Endothelial cell (in vitro differentiated cells): ENCODE measurements around the gene TCAP. TPM values are rescaled to one million over a fixed set of nuclear protein-coding genes. Genes with fewer than 3 reads are reported as not detected.

Experiments
- DNase-seq: peaks from one replicate; pipeline ENCODE4 v3.0.0; 2021; ENCODE audit warnings: low spot score
- H3K27ac Mint-ChIP-seq: one replicate; pipeline ENCODE4 v1.8.0; 2021; ENCODE audit warnings: mixed read lengths, inconsistent platforms; ENCODE audit not compliant: unreplicated experiment
- H3K27me3 Mint-ChIP-seq: one replicate; pipeline ENCODE4 v1.8.0; 2021; ENCODE audit warnings: mild to moderate bottlenecking, moderate library complexity, mixed read lengths, inconsistent platforms; ENCODE audit not compliant: unreplicated experiment
- H3K36me3 Mint-ChIP-seq: one replicate; pipeline ENCODE4 v1.8.0; 2021; ENCODE audit warnings: mild to moderate bottlenecking, low read depth, mixed read lengths, inconsistent platforms; ENCODE audit not compliant: unreplicated experiment
- H3K4me1 Mint-ChIP-seq: one replicate; pipeline ENCODE4 v1.8.0; 2021; ENCODE audit warnings: mild to moderate bottlenecking, mixed read lengths, inconsistent platforms; ENCODE audit not compliant: unreplicated experiment
- H3K4me3 Mint-ChIP-seq: one replicate; pipeline ENCODE4 v1.8.0; 2021; ENCODE audit warnings: mild to moderate bottlenecking, mixed read lengths, inconsistent platforms; ENCODE audit not compliant: unreplicated experiment
- H3K9me3 Mint-ChIP-seq: one replicate; pipeline ENCODE4 v1.8.0; 2021; ENCODE audit warnings: mixed read lengths, inconsistent platforms; ENCODE audit not compliant: unreplicated experiment
- total RNA-seq: library from RNA; stranded (reverse); fragmentation: NEBNext Ultra II Directional; extraction: Animal tissue kit (Norgen Biotek cat#: 25700); gene quantifications from one replicate; pipeline ENCODE4 v1.2.1, GENCODE V29; 2021; ENCODE audit not compliant: unreplicated experiment
- TF ChIP-seq, protein P1 (sequence below): fragments of 200-600 bp; sonication (generic); IDR thresholded peaks from one replicate; pipeline ENCODE4 v1.5.0; 2021; ENCODE audit warnings: antibody characterized with exemption; ENCODE audit not compliant: unreplicated experiment

The TCAP gene
- total RNA-seq, 1 donor from 2014 or later = 1.2 TPM

DNA sequence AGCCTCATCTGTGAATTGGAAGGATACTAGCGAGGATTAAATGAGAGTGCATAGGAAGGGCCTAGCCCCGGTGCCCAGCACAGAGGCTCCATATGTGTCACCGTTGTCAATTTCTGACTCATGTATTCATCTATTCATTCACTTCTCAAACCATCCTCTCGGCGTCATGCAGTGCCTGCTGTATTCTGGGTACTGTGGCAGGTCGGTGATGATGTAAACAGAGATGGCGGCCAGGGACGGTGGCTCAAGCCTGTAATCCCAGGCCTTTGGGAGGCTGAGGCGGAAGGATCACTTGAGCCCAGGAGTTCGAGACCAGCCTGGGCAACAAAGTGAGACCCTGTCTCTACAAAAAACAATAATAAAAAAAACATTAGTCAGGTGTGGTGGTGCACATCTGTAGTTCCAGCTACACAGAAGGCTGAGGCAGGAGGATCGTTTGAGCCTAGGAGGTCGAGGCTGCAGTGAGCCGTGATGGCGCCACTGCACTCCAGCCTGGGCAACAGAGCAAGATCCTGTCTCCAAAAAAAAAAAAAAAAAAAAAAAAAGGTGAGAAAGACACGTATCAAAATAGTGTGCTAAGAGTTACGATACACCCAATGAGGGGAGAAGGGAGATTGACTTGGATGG, 42.7 kb upstream of the TCAP start:
- peaks cover 4% of the 10 kb centered on the region for H3K4me1 Mint-ChIP-seq
- H3K4me3 Mint-ChIP-seq = no peak overlapping the region
- H3K36me3 Mint-ChIP-seq = no peaks in the 10 kb centered on the region
- DNase-seq = no peak
- no peaks in the 10 kb centered on the region for H3K9me3 Mint-ChIP-seq
- no peak overlapping the region for H3K27ac Mint-ChIP-seq
- TF ChIP-seq, protein P1, sequence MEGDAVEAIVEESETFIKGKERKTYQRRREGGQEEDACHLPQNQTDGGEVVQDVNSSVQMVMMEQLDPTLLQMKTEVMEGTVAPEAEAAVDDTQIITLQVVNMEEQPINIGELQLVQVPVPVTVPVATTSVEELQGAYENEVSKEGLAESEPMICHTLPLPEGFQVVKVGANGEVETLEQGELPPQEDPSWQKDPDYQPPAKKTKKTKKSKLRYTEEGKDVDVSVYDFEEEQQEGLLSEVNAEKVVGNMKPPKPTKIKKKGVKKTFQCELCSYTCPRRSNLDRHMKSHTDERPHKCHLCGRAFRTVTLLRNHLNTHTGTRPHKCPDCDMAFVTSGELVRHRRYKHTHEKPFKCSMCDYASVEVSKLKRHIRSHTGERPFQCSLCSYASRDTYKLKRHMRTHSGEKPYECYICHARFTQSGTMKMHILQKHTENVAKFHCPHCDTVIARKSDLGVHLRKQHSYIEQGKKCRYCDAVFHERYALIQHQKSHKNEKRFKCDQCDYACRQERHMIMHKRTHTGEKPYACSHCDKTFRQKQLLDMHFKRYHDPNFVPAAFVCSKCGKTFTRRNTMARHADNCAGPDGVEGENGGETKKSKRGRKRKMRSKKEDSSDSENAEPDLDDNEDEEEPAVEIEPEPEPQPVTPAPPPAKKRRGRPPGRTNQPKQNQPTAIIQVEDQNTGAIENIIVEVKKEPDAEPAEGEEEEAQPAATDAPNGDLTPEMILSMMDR = no peak
- peaks cover 14% of the 10 kb centered on the region for H3K27me3 Mint-ChIP-seq

DNA sequence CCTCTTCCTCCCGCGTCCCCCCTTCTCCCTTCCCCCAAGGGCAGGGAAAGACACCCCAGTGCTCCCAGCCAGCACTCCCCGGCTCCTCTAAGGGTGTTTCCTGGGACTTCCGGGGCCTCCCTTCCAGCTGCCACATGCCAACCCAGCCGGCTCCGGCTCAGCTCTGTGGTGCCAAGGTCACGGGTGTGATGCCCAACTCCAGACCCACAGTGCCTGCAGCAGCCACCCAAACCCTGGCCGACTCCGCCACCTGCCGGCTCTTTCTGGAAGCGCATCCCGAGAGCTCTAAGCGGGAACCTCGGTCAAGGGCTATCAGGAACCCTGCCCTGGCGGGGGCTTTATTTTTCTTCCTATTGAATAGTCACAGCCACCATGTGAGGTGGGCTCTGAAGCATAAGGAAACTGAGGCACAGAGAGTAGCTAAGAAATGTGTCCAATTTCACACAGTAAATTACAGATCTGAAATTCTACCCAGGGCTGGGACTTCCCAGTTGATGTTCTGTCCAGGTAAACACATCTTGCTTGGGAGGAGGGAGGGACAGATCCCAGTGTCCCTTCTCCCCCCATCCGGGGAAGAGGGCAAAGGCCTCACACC, 41.7 kb upstream of the TCAP start:
- no peaks in the 10 kb centered on the region for H3K9me3 Mint-ChIP-seq

DNA sequence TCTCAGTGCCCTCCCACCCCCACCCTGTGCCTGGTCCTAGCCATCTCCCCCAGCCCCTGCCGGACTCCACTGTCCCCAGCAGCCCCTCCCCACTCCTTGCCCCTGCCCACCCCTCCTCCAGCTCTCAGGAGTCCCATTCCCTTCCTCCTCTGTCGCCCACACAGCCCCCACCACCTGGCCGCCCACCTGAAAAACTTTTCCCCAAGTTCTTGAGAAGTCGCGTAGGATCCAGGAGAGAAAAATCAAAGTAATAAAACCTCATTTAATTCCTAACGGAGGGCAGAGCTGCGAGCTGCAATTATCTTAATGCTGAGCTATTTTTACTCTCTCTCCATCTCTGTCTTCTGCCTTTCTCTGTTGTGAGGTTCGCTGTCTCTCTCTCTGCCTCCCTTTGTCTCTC, 40.8 kb upstream of the TCAP start:
- H3K9me3 Mint-ChIP-seq = no peaks in the 10 kb centered on the region
- no peaks in the 10 kb centered on the region for H3K36me3 Mint-ChIP-seq
- DNase-seq = no peak
- peak overlapping the region; percentile 25 for H3K27ac Mint-ChIP-seq
- peaks cover 4% of the 10 kb centered on the region for H3K4me1 Mint-ChIP-seq
- H3K4me3 Mint-ChIP-seq = no peak overlapping the region
- peaks cover 17% of the 10 kb centered on the region for H3K27me3 Mint-ChIP-seq
- TF ChIP-seq, protein P1 = no peak

More for the DNA sequence above, 41.7 kb upstream of the TCAP start:
- Mint-ChIP-seq H3K27ac (no peak overlapping the region), H3K36me3 (no peaks in the 10 kb centered on the region), H3K4me1 (peaks cover 4% of the 10 kb centered on the region), H3K4me3 (no peak overlapping the region), H3K27me3 (peaks cover 15% of the 10 kb centered on the region)
- TF ChIP-seq, protein P1 = peak; percentile 93
- DNase-seq = peak; percentile 92

DNA sequence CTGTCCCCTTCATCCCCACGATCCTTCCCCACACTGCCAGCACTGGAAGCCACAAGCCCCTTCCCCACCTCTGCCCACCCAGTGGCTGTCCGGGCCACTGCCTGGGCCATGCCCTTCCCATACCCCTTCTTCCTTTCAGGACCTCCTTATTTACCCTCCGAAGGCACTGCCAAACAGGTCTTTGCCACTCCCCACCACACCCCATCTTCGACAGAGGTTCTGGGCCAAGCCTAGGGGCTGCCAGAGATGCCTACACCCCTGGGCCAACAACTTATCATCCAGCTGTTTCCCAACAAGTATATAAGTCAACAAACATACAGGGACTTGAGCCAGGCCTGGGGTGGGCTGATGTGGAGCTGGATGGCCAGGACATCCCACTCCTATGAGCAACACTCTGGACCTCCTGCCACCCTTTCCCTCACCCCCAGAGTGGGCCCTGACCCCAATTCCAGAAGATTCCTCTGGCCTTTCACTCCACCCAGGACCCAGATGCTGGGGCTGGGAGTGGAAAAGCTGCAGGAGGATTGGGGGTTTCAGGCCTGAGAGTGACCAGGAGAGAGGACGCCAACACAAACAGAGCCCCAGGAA, 39.9 kb upstream of the TCAP start:
- Mint-ChIP-seq H3K4me3 (peak overlapping the region; percentile 31), H3K27me3 (peaks cover 18% of the 10 kb centered on the region), H3K27ac (no peak overlapping the region), H3K9me3 (no peaks in the 10 kb centered on the region), H3K36me3 (no peaks in the 10 kb centered on the region), H3K4me1 (peaks cover 4% of the 10 kb centered on the region)
- TF ChIP-seq, protein P1 = no peak
- no peak for DNase-seq
